Activated naive CD4-positive, alpha-beta T cell treated with anti-CD3 and anti-CD28 coated beads, Interleukin-2, amount 50 U/mL, for 16 hours (primary cell): ENCODE data around the gene CBX8.

Source experiments
- DNase-seq: peaks from one replicate; pipeline ENCODE4 v3.0.0-alpha.2; 2020

Gene CBX8

GRCh38 chr17:79791735-79792161 lies 5.1 kb downstream of the CBX8 start:
- no peak for DNase-seq

- no peak for DNase-seq
Observed at GRCh38 chr17:79790805-79791734, 5.8 kb downstream of the CBX8 start.

- DNase-seq: no peak
Observed at GRCh38 chr17:79789943-79790804, 6.7 kb downstream of the CBX8 start.

GRCh38 chr17:79788989-79789942 lies 7.6 kb downstream of the CBX8 start:
- no peak for DNase-seq

- no peak for DNase-seq
Observed at GRCh38 chr17:79788455-79788854, 8.4 kb downstream of the CBX8 start.

- no peak for DNase-seq
Observed at GRCh38 chr17:79786930-79787643, 9.8 kb downstream of the CBX8 start.

GRCh38 chr17:79785900-79786810 lies 10.7 kb downstream of the CBX8 start:
- no peak for DNase-seq

- no peak for DNase-seq
Observed at GRCh38 chr17:79785017-79785899, 11.6 kb downstream of the CBX8 start.

GRCh38 chr17:79784353-79785016 lies 12.4 kb downstream of the CBX8 start:
- DNase-seq: no peak

- no peak for DNase-seq
Observed at GRCh38 chr17:79783891-79784290, 13.0 kb downstream of the CBX8 start.

GRCh38 chr17:79781736-79782575 lies 14.9 kb downstream of the CBX8 start:
- DNase-seq: no peak

GRCh38 chr17:79781012-79781650 lies 15.7 kb downstream of the CBX8 start:
- no peak for DNase-seq

- DNase-seq: no peak
Observed at GRCh38 chr17:79779661-79780365, 17.1 kb downstream of the CBX8 start.

GRCh38 chr17:79779084-79779529 lies 17.8 kb downstream of the CBX8 start:
- no peak for DNase-seq

- DNase-seq: no peak
Observed at GRCh38 chr17:79778504-79779083, 18.3 kb downstream of the CBX8 start.

- DNase-seq: peak; percentile 85
Observed at GRCh38 chr17:79777894-79778503, 18.9 kb downstream of the CBX8 start, which contains the start of gene CBX2. Gene CBX2, plus strand, starts transcription at chr17:79778148. Its CDS starts 88 bp downstream, at chr17:79778236.
